ENCODE data around the gene SLC5A9. TPM values are rescaled to one million over a fixed set of nuclear protein-coding genes. Genes with fewer than 3 reads are reported as not detected.

Gene SLC5A9
- total RNA-seq, 2 donors from 2014 or later = not detected

GRCh38 chr1:48224791-48225190, 2.3 kb downstream of the SLC5A9 start:
- no peak for DNase-seq (ENCODE audit: low spot score)
- no peaks in the 10 kb centered on the region for H3K4me1 ChIP-seq (ENCODE audit: control insufficient read depth in 1 of 2, low read depth in 2 of 2)
- no peak for ATAC-seq (ENCODE audit: insufficient number of reproducible peaks, low FRiP score, low read depth)
- no peak overlapping the region for H3K27ac ChIP-seq
- H3K4me3 ChIP-seq = no peak overlapping the region
- H3K9me3 ChIP-seq = no peaks in the 10 kb centered on the region
- TF ChIP-seq CTCF (IDR thresholded peaks at IDR 0.05) = no peak
- no peaks in the 10 kb centered on the region for H3K27me3 ChIP-seq (replicated peaks; ENCODE audit: insufficient read depth)
- no peaks in the 10 kb centered on the region for H3K36me3 ChIP-seq

- Histone ChIP-seq H3K4me3 (no peak overlapping the region), H3K27me3 (replicated peaks; ENCODE audit: insufficient read depth) (no peaks in the 10 kb centered on the region), H3K27ac (no peak overlapping the region), H3K36me3 (no peaks in the 10 kb centered on the region), H3K9me3 (no peaks in the 10 kb centered on the region), H3K4me1 (ENCODE audit: control insufficient read depth in 1 of 2, low read depth in 2 of 2) (no peaks in the 10 kb centered on the region)
- TF ChIP-seq CTCF (IDR thresholded peaks at IDR 0.05) = no peak
- ATAC-seq (ENCODE audit: insufficient number of reproducible peaks, low FRiP score, low read depth) = no peak
- DNase-seq (ENCODE audit: low spot score) = no peak
These were observed 3.1 kb downstream of the SLC5A9 start for GRCh38 chr1:48225579-48225978.

- no peaks in the 10 kb centered on the region for H3K27me3 ChIP-seq (replicated peaks; ENCODE audit: insufficient read depth)
- no peak overlapping the region for H3K4me3 ChIP-seq
- H3K4me1 ChIP-seq (ENCODE audit: control insufficient read depth in 1 of 2, low read depth in 2 of 2) = no peaks in the 10 kb centered on the region
- H3K9me3 ChIP-seq = no peaks in the 10 kb centered on the region
- no peak for ATAC-seq (ENCODE audit: insufficient number of reproducible peaks, low FRiP score, low read depth)
- no peak overlapping the region for H3K27ac ChIP-seq
- H3K36me3 ChIP-seq = no peaks in the 10 kb centered on the region
- DNase-seq (ENCODE audit: low spot score) = no peak
- no peak for TF ChIP-seq CTCF (IDR thresholded peaks at IDR 0.05)
These were observed 4.9 kb downstream of the SLC5A9 start for GRCh38 chr1:48227165-48228013.

GRCh38 chr1:48228156-48228555, 5.6 kb downstream of the SLC5A9 start:
- no peak for TF ChIP-seq CTCF (IDR thresholded peaks at IDR 0.05)
- DNase-seq (ENCODE audit: low spot score) (no peak), ATAC-seq (ENCODE audit: insufficient number of reproducible peaks, low FRiP score, low read depth) (no peak)
- Histone ChIP-seq H3K4me1 (ENCODE audit: control insufficient read depth in 1 of 2, low read depth in 2 of 2) (no peaks in the 10 kb centered on the region), H3K9me3 (no peaks in the 10 kb centered on the region), H3K36me3 (no peaks in the 10 kb centered on the region), H3K27ac (no peak overlapping the region), H3K4me3 (no peak overlapping the region), H3K27me3 (replicated peaks; ENCODE audit: insufficient read depth) (no peaks in the 10 kb centered on the region)

- Histone ChIP-seq H3K9me3 (no peaks in the 10 kb centered on the region), H3K36me3 (no peaks in the 10 kb centered on the region), H3K27ac (no peak overlapping the region), H3K27me3 (replicated peaks; ENCODE audit: insufficient read depth) (no peaks in the 10 kb centered on the region), H3K4me3 (no peak overlapping the region), H3K4me1 (ENCODE audit: control insufficient read depth in 1 of 2, low read depth in 2 of 2) (no peaks in the 10 kb centered on the region)
- DNase-seq (ENCODE audit: low spot score) (no peak), ATAC-seq (ENCODE audit: insufficient number of reproducible peaks, low FRiP score, low read depth) (no peak)
- no peak for TF ChIP-seq CTCF (IDR thresholded peaks at IDR 0.05)
These were observed 6.8 kb downstream of the SLC5A9 start for GRCh38 chr1:48229317-48229716.

Data from thoracic aorta (tissue), 2 donors.